Adipocyte (in vitro differentiated cells): ENCODE results near the gene GZMB.
A peak's percentile ranks its signal among the peaks of the same experiment; 100 is the strongest.
"Not testable (repeated sequence)": the region's sequence is repeated elsewhere in the genome, so short reads cannot be mapped to it uniquely, and the experiment has no call there.

Experiments used
- DNase-seq: peaks from one replicate; pipeline ENCODE4 v3.0.0-alpha.2; 2015; ENCODE audit warnings: low read depth
- H3K27me3 ChIP-seq: replicated peaks from 2 replicates; pipeline ENCODE4 v1.7.0; 2013; ENCODE audit warnings: mild to moderate bottlenecking, low read length, moderate library complexity; ENCODE audit not compliant: control insufficient read depth, insufficient read depth
- H3K36me3 ChIP-seq: 2 replicates; pipeline ENCODE4 v1.7.0; 2013; ENCODE audit warnings: low read length, mild to moderate bottlenecking, moderate library complexity; ENCODE audit not compliant: control insufficient read depth, insufficient read depth, severe bottlenecking
- H3K4me1 ChIP-seq: 2 replicates; pipeline ENCODE4 v1.7.0; 2013; ENCODE audit warnings: mild to moderate bottlenecking, low read length, moderate library complexity; ENCODE audit not compliant: control insufficient read depth, insufficient read depth
- H3K4me3 ChIP-seq: 2 replicates; pipeline ENCODE4 v1.7.0; 2013; ENCODE audit warnings: mild to moderate bottlenecking, low read length, moderate library complexity
- H3K9ac ChIP-seq: 2 replicates; pipeline ENCODE4 v1.7.0; 2013; ENCODE audit warnings: mild to moderate bottlenecking, low read length, moderate library complexity
- H3K9me3 ChIP-seq: 2 replicates; pipeline ENCODE4 v1.7.0; 2013; ENCODE audit warnings: mild to moderate bottlenecking, low read length, moderate library complexity; ENCODE audit not compliant: control insufficient read depth

The GZMB gene

DNA sequence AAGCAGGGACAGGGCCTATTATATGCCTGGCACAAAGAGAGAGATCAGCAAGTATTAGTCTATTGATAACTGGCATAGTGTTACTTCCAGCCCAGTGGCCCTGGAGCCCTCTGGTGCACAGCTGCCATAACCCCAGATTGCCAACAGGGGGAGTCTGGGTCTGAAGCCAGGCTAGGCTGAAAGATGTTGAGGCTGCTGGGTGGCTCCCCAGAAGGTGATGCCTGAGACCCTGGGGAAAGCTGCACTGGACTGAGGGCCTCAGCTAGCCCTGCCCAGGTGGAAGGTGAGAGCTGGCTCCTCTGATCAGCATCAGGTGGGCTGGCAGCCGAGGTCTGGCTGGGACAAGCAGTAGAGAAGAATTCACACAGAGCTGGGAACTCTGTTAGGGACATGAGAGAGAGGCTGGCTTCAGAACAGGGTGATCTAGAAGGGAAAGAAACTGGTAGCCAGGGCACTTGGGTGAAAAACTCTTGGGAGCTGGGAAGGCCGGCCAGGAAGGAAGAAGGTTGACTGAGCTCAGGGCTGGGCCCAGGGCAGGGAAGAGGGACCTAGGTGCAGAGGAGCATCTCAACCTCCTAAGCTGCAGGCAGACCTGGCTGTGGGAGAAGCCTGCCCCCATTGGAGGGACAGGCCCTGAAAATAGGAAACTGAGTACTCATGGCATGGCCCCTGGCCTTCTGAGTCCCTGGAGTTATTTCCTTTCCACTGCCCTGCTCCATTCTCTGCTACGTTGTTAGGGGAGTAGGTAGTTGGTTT lies 28.4 kb downstream of the GZMB start:
- no peak overlapping the region for H3K9ac ChIP-seq
- peak; percentile 4 for DNase-seq
- no peak overlapping the region for H3K4me3 ChIP-seq
- no peaks in the 10 kb centered on the region for H3K9me3 ChIP-seq
- no peaks in the 10 kb centered on the region for H3K27me3 ChIP-seq
- H3K36me3 ChIP-seq = no peaks in the 10 kb centered on the region
- no peaks in the 10 kb centered on the region for H3K4me1 ChIP-seq

DNA sequence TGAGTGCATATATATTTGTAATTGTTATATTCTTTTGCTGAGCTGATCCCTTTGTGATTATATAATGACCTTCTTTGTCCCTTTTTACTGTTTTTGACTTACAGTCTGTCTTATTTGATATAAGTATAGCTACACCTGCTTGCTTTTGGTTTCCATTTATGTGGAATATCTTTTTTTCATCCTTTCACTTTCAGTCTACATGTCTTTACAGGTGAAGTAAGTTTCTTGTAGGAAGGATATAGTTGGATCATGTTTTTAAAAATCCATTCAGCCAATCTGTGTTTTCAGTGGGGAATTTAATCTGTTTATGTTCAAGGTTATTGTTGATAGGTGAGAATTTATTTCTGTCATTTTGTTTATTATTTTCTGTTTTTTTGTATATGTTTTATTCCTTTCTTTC lies 36.6 kb downstream of the GZMB start:
- Histone ChIP-seq H3K4me1 (no peaks in the 10 kb centered on the region), H3K9ac (no peak overlapping the region), H3K36me3 (no peaks in the 10 kb centered on the region), H3K27me3 (no peaks in the 10 kb centered on the region), H3K9me3 (peaks cover 14% of the 10 kb centered on the region), H3K4me3 (no peak overlapping the region)
- no peak for DNase-seq

DNA sequence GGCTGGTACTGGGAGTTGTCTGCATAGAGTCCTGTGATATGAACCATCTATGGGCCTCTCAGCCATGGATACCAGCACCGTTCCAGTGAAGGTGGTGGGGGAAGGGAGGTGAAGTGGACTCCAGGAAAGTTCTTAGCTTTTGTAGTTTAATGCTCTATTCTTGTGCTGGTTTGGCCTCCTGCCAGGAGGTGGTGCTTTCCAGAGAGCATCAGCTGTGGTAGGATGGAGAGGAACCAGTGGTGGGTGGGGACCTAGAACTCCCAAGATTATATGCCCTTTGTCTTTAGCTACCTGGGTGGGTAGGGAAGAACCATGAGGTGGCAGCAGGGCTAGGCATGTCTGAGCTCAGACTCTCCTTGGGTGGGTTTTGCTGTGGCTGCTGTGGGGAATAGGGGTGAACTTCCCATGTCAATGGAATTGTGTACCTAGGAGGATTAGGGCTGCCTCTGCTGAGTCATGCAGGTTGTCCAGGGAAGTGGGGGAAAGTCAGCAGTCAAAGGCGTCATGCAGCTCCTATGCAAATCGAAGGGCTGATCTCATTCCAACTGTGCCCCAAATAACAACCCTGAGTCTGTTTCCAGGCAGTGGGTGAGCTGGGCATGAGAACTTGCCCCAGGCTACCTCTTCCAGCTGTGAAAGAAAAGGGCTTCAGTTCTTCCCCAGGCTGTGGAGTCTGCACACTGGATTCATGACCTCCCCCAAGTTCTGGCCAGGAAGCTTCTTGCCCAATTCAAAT lies 38.7 kb downstream of the GZMB start:
- H3K4me1 ChIP-seq = no peaks in the 10 kb centered on the region
- peaks cover 14% of the 10 kb centered on the region for H3K9me3 ChIP-seq
- H3K27me3 ChIP-seq = no peaks in the 10 kb centered on the region
- H3K36me3 ChIP-seq = no peaks in the 10 kb centered on the region
- H3K4me3 ChIP-seq = no peak overlapping the region
- DNase-seq = no peak
- no peak overlapping the region for H3K9ac ChIP-seq

DNA sequence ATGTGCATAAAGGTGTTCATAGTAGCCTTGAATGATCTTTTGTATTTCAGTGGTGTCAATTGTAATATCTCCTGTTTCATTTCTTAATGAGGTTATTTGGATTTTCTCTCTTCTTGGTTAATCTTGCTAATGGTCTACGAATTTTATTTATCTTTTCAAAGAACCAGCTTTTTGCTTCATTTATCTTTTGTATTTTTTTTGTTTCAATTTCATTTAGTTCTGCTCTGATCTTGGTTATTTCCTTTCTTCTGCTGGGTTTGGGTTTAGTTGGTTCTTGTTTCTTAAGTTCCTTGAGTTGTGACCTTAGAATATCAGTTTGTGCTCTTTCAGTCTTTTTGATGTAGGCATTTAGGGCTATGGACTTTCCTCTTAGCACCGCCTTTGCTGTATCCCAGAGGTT lies 43.0 kb downstream of the GZMB start:
- not testable (repeated sequence) for H3K9ac ChIP-seq, H3K4me3 ChIP-seq, H3K36me3 ChIP-seq, DNase-seq, H3K27me3 ChIP-seq, H3K9me3 ChIP-seq, H3K4me1 ChIP-seq

DNA sequence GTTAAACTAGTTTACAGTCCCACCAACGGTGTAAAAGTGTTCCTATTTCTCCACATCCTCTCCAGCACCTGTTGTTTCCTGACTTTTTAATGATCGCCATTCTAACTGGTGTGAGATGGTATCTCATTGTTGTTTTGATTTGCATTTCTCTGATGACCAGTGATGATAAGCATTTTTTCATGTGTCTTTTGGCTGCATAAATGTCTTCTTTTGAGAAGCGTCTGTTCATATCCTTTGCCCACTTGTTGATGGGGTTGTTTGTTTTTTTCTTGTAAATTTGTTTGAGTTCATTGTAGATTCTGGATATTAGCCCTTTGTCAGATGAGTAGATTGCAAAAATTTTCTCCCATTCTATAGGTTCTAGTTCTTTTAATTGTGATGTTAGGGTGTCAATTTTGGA lies 49.6 kb downstream of the GZMB start:
- H3K36me3 ChIP-seq, H3K9ac ChIP-seq, H3K27me3 ChIP-seq, H3K9me3 ChIP-seq, H3K4me3 ChIP-seq, DNase-seq, H3K4me1 ChIP-seq: not testable (repeated sequence)
